ENCODE data around the gene CALD1.

- TF ChIP-seq CTCF (IDR thresholded peaks at IDR 0.05) = no peak
- TF ChIP-seq POLR2A (IDR thresholded peaks at IDR 0.05) = no peak
- peak in 1 of 4 donors; percentile 22 for TF ChIP-seq POLR2AphosphoS5 (IDR thresholded peaks at IDR 0.05)
- TF ChIP-seq EP300 (IDR thresholded peaks at IDR 0.05) = no peak
Measured at GRCh38 chr7:134781171-134781570, 1.7 kb downstream of the CALD1 start.
